SU-DHL-6 (cell line): Measurements from ENCODE around the gene FAM83G.

ENCODE experiments used
- EZH2phosphoT487 ChIP-seq: fragments of 200-600 bp; sonication (generic), shearing (Covaris generic); conservative IDR thresholded peaks from 2 replicates; pipeline ENCODE4 v1.6.1; 2018; ENCODE audit warnings: mild to moderate bottlenecking, antibody characterized with exemption, low read length, moderate library complexity, mixed read lengths
- TF ChIP-seq, protein P1 (sequence below): fragments of 200-600 bp; sonication (generic); IDR thresholded peaks from one replicate; pipeline ENCODE4 v1.5.1; 2017; ENCODE audit warnings: antibody characterized with exemption, mild to moderate bottlenecking, low read length, moderate library complexity; ENCODE audit not compliant: insufficient read depth, poor library complexity, severe bottlenecking

DNA sequence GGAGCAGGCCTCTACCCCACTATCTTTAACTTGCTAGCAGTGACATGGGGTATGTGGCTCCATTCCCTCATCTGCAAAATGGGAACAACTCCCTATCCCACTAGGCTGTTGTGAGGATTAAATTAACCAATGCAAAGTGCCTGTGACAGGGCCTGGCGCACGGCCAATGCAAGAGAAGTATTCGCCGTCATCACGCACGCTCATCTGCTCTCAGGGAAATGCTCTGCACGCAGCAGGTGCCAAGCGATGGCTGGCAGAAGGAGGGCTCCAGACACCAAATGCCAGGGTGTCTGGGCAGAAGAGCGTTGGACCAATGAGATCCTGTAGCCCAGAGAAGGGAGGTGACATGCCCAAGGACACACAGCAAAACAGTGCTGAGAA is 17.3 kb downstream of the FAM83G start:
- TF ChIP-seq, protein P1, sequence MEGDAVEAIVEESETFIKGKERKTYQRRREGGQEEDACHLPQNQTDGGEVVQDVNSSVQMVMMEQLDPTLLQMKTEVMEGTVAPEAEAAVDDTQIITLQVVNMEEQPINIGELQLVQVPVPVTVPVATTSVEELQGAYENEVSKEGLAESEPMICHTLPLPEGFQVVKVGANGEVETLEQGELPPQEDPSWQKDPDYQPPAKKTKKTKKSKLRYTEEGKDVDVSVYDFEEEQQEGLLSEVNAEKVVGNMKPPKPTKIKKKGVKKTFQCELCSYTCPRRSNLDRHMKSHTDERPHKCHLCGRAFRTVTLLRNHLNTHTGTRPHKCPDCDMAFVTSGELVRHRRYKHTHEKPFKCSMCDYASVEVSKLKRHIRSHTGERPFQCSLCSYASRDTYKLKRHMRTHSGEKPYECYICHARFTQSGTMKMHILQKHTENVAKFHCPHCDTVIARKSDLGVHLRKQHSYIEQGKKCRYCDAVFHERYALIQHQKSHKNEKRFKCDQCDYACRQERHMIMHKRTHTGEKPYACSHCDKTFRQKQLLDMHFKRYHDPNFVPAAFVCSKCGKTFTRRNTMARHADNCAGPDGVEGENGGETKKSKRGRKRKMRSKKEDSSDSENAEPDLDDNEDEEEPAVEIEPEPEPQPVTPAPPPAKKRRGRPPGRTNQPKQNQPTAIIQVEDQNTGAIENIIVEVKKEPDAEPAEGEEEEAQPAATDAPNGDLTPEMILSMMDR: no peak
- no peak for TF ChIP-seq EZH2phosphoT487
